ENCODE measurements around the gene ZP3. TPM values are rescaled to one million over a fixed set of nuclear protein-coding genes. Genes with fewer than 3 reads are reported as not detected.

The ZP3 gene
- total and polyA plus RNA-seq, 4 donors: 0.25 to 0.47 (median 0.44) TPM

DNA sequence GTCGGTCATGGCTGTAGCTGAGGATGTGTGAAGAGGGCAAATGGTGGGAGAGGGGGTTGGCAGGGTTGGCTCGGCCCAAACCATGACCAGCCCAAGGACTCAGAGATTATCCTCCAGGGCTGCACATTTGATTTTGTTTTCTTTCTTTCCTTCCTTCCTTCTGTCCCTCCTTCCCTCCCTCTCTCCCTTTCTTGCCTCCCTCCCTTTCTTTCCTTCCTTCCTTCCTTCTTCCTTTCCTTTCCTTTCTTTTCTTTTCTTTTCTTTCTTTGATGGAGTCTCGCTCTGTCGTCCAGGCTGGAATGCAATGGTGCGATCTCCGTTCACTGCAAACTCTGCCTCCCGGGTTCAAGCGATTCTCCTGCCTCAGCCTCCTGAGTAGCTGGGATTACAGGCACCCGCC is 19.0 kb upstream of the ZP3 start:
- no peaks in the 10 kb centered on the region for H3K9me3 ChIP-seq (ENCODE audit: control insufficient read depth in 4 of 4, low read length in 3 of 4)
- no peaks in the 10 kb centered on the region for H3K27me3 ChIP-seq (ENCODE audit: control insufficient read depth in 4 of 4, insufficient read depth in 4 of 4, low read length in 3 of 4)
- 93% methylated on average over 9 of the region's 9 CpGs for WGBS
- H3K27ac ChIP-seq (ENCODE audit: low read depth in 1 of 2, low read length in 2 of 2): no peak overlapping the region
- TF ChIP-seq, protein P1, sequence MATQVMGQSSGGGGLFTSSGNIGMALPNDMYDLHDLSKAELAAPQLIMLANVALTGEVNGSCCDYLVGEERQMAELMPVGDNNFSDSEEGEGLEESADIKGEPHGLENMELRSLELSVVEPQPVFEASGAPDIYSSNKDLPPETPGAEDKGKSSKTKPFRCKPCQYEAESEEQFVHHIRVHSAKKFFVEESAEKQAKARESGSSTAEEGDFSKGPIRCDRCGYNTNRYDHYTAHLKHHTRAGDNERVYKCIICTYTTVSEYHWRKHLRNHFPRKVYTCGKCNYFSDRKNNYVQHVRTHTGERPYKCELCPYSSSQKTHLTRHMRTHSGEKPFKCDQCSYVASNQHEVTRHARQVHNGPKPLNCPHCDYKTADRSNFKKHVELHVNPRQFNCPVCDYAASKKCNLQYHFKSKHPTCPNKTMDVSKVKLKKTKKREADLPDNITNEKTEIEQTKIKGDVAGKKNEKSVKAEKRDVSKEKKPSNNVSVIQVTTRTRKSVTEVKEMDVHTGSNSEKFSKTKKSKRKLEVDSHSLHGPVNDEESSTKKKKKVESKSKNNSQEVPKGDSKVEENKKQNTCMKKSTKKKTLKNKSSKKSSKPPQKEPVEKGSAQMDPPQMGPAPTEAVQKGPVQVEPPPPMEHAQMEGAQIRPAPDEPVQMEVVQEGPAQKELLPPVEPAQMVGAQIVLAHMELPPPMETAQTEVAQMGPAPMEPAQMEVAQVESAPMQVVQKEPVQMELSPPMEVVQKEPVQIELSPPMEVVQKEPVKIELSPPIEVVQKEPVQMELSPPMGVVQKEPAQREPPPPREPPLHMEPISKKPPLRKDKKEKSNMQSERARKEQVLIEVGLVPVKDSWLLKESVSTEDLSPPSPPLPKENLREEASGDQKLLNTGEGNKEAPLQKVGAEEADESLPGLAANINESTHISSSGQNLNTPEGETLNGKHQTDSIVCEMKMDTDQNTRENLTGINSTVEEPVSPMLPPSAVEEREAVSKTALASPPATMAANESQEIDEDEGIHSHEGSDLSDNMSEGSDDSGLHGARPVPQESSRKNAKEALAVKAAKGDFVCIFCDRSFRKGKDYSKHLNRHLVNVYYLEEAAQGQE (IDR thresholded peaks at IDR 0.05): no peak
- no peak for TF ChIP-seq RAD21 (IDR thresholded peaks at IDR 0.05)
- no peak for TF ChIP-seq EGR1 (IDR thresholded peaks at IDR 0.05; ENCODE audit: low read depth in 2 of 2)
- no peak overlapping the region for H3K4me3 ChIP-seq (ENCODE audit: low read depth in 1 of 3, low read length in 3 of 3)
- no peak for DNase-seq (ENCODE audit: low spot score)
- no peaks in the 10 kb centered on the region for H3K36me3 ChIP-seq (ENCODE audit: control insufficient read depth in 4 of 4, insufficient read depth in 3 of 4, low read depth in 1 of 4, low read length in 3 of 4)
- no peaks in the 10 kb centered on the region for H3K4me1 ChIP-seq (ENCODE audit: control insufficient read depth in 4 of 4, insufficient read depth in 4 of 4, low read length in 3 of 4)
- H3K9ac ChIP-seq (ENCODE audit: low read depth in 1 of 2, low read length in 2 of 2): no peak overlapping the region

DNA sequence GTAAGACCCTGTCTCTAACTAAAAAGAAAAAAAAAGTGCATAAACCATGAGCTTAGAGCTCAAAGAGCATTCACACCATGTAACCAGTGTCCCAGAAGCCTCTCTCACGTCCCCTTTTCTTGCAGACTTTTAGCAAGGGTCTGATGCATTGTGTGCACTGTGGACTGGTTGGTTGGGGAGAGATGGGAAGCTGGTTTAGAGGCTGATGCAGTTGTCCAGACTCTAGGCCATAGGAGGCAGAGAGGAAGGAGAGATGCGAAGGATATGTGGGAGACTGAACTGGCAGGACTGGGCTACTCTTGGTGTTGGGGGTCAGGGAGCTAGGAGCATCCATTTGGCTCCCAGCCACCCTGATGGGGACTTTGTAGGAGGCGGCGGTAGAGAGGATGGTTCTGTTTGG is 17.0 kb upstream of the ZP3 start:
- H3K27me3 ChIP-seq (ENCODE audit: control insufficient read depth in 4 of 4, insufficient read depth in 4 of 4, low read length in 3 of 4): no peaks in the 10 kb centered on the region
- no peak overlapping the region for H3K27ac ChIP-seq (ENCODE audit: low read depth in 1 of 2, low read length in 2 of 2)
- TF ChIP-seq, protein P2, sequence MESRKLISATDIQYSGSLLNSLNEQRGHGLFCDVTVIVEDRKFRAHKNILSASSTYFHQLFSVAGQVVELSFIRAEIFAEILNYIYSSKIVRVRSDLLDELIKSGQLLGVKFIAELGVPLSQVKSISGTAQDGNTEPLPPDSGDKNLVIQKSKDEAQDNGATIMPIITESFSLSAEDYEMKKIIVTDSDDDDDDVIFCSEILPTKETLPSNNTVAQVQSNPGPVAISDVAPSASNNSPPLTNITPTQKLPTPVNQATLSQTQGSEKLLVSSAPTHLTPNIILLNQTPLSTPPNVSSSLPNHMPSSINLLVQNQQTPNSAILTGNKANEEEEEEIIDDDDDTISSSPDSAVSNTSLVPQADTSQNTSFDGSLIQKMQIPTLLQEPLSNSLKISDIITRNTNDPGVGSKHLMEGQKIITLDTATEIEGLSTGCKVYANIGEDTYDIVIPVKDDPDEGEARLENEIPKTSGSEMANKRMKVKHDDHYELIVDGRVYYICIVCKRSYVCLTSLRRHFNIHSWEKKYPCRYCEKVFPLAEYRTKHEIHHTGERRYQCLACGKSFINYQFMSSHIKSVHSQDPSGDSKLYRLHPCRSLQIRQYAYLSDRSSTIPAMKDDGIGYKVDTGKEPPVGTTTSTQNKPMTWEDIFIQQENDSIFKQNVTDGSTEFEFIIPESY (IDR thresholded peaks at IDR 0.05): no peak
- TF ChIP-seq EGR1 (IDR thresholded peaks at IDR 0.05; ENCODE audit: low read depth in 2 of 2) (no peak), FOXA2 (IDR thresholded peaks at IDR 0.05) (no peak), YY1 (IDR thresholded peaks at IDR 0.05) (no peak), SP1 (IDR thresholded peaks at IDR 0.05) (no peak), RAD21 (IDR thresholded peaks at IDR 0.05) (no peak), GABPA (IDR thresholded peaks at IDR 0.05 in 1 of 2, conservative IDR thresholded peaks at IDR 0.05 in 1 of 2) (no peak), FOXA1 (IDR thresholded peaks at IDR 0.05) (no peak), NR2F2 (IDR thresholded peaks at IDR 0.05) (no peak), HNF4A (conservative IDR thresholded peaks at IDR 0.05) (no peak), HNF4G (IDR thresholded peaks at IDR 0.05) (no peak), JUND (IDR thresholded peaks at IDR 0.05) (no peak), RXRA (IDR thresholded peaks at IDR 0.05) (no peak), TAF1 (conservative IDR thresholded peaks at IDR 0.05) (no peak)
- TF ChIP-seq, protein P3, sequence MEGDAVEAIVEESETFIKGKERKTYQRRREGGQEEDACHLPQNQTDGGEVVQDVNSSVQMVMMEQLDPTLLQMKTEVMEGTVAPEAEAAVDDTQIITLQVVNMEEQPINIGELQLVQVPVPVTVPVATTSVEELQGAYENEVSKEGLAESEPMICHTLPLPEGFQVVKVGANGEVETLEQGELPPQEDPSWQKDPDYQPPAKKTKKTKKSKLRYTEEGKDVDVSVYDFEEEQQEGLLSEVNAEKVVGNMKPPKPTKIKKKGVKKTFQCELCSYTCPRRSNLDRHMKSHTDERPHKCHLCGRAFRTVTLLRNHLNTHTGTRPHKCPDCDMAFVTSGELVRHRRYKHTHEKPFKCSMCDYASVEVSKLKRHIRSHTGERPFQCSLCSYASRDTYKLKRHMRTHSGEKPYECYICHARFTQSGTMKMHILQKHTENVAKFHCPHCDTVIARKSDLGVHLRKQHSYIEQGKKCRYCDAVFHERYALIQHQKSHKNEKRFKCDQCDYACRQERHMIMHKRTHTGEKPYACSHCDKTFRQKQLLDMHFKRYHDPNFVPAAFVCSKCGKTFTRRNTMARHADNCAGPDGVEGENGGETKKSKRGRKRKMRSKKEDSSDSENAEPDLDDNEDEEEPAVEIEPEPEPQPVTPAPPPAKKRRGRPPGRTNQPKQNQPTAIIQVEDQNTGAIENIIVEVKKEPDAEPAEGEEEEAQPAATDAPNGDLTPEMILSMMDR (IDR thresholded peaks at IDR 0.05; ENCODE audit: low read depth, low read length, missing input control): no peak
- TF ChIP-seq, protein P1 (IDR thresholded peaks at IDR 0.05): no peak
- TF ChIP-seq, protein P4, sequence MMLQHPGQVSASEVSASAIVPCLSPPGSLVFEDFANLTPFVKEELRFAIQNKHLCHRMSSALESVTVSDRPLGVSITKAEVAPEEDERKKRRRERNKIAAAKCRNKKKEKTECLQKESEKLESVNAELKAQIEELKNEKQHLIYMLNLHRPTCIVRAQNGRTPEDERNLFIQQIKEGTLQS (IDR thresholded peaks at IDR 0.05): no peak
- H3K4me3 ChIP-seq (ENCODE audit: low read depth in 1 of 3, low read length in 3 of 3): no peak overlapping the region
- 94% methylated on average over 4 of the region's 4 CpGs for WGBS
- no peaks in the 10 kb centered on the region for H3K9me3 ChIP-seq (ENCODE audit: control insufficient read depth in 4 of 4, low read length in 3 of 4)
- no peaks in the 10 kb centered on the region for H3K36me3 ChIP-seq (ENCODE audit: control insufficient read depth in 4 of 4, insufficient read depth in 3 of 4, low read depth in 1 of 4, low read length in 3 of 4)
- no peaks in the 10 kb centered on the region for H3K4me1 ChIP-seq (ENCODE audit: control insufficient read depth in 4 of 4, insufficient read depth in 4 of 4, low read length in 3 of 4)
- DNase-seq (ENCODE audit: low spot score): no peak
- no peak overlapping the region for H3K9ac ChIP-seq (ENCODE audit: low read depth in 1 of 2, low read length in 2 of 2)
